ENCODE results near the gene PLA2G12A.
"Not testable (repeated sequence)": the region's sequence is repeated elsewhere in the genome, so short reads cannot be mapped to it uniquely, and the experiment has no call there.

Gene PLA2G12A

DNA sequence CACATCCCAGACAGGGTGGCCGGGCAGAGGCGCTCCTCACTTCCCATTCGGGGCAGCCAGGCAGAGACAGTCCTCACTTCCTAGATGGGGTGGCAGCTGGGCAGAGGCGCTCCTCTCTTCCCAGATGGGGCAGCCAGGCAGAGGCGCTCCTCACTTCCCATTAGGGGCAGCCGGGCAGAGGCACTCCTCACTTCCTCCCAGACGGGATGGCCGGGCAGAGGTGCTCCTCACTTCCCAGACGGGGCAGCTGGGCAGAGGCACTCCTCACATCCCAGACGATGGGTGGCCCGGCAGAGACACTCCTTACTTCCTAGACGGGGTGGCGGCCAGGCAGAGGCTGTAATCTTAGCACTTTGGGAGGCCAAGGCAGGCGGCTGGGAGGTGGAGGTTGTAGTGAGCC is 50.9 kb downstream of the PLA2G12A start:
- not testable (repeated sequence) for DNase-seq (ENCODE audit: low spot score)

DNA sequence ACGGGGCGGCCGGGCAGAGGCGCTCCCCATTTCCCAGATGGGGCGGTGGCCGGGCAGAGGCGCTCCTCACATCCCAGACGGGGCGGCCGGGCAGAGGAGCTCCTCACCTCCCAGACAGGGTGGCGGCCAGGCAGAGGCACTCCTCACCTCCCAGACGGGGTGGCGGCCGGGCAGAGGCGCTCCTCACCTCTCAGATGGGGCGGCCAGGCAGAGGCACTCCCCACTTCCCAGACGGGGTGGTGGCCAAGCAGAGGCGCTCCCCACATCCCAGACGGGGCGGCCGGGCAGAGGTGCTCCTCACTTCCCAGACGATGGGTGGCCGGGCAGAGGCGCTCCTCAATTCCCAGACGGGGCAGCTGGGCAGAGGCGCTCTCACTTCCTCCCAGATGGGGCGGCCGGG is 51.4 kb downstream of the PLA2G12A start:
- not testable (repeated sequence) for DNase-seq (ENCODE audit: low spot score)

DNA sequence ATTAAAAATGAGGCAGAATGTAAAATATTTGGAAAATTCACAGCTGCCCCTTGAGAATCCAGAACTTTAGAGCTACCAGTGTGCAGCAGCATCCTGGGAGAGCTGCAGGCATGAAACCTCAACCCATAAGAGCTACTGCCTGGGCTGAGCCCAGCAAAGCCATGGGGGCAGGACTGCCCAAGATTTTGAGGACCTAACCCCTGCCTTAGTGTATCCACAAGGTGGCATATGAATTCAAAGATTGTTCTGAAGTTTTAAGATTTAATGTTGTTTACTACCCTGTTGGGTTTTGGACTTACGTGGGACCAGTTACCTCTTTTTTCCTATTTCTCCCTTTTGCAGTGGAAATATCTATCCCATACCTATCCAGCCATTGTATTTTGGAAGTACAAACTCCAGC is 53.0 kb downstream of the PLA2G12A start:
- DNase-seq (ENCODE audit: low spot score), result no peak

DNA sequence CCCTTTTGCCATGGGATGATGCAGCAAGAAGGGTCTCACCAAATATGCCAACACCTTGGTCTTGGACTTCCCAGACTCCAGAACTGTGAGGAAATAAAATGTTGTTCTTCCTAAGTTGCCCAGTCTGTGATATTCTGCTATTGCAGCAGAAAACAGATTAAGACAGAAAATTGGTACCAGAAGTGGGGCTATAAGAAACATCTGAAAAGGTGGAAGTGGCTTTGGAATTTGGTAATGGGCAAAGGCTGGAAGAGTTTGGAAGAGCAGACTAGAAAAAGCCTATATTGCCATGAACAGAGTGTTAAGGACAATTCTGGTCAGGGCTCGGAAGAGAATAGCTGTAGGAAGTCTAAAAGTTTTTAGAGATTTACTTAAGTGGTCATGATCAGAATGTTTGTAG is 54.0 kb downstream of the PLA2G12A start:
- DNase-seq (ENCODE audit: low spot score), result no peak

GRCh38 chr4:109675181-109675580 is 54.7 kb downstream of the PLA2G12A start:
- DNase-seq (ENCODE audit: low spot score), result no peak

GRCh38 chr4:109673303-109673702 is 56.6 kb downstream of the PLA2G12A start:
- DNase-seq (ENCODE audit: low spot score), result no peak

DNA sequence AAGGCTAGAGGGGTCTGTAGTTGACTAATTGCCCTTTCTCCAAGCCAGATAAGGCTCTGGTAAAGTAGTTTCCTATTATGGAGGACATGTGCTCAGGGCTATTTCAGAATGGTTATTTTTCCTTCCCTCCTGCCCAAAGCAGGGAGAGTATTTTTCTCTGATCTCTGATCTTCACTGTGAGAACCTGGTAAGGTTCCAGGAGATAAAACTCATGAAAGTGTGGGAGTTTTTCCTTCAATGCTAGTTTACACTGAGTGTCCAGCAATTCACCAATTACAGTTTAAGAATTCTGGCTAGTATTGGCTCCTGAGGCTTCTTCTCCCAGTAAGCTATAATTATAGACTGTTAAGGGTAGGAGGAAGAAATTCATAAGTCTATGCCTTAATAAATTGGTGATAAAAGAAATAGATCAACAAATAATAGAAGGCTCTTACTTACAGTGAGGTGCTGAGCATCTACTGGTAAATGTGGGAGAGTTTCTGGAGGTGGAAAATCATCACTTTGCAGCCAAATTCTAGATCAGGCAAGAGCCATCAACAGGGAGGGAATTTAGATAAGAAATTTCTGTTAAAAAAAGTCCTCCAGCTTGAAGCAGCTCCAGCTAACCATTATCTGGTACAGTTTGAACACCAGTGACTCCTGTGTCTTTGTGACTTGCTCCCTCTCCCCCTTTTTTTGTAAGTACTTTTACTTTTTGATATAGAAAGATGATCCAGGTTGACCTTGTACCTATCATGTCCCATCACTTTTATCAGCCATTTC is 57.5 kb downstream of the PLA2G12A start:
- DNase-seq (ENCODE audit: low spot score), result no peak

- DNase-seq (ENCODE audit: low spot score), result no peak
Measured at GRCh38 chr4:109671350-109671749, 58.5 kb downstream of the PLA2G12A start.

DNA sequence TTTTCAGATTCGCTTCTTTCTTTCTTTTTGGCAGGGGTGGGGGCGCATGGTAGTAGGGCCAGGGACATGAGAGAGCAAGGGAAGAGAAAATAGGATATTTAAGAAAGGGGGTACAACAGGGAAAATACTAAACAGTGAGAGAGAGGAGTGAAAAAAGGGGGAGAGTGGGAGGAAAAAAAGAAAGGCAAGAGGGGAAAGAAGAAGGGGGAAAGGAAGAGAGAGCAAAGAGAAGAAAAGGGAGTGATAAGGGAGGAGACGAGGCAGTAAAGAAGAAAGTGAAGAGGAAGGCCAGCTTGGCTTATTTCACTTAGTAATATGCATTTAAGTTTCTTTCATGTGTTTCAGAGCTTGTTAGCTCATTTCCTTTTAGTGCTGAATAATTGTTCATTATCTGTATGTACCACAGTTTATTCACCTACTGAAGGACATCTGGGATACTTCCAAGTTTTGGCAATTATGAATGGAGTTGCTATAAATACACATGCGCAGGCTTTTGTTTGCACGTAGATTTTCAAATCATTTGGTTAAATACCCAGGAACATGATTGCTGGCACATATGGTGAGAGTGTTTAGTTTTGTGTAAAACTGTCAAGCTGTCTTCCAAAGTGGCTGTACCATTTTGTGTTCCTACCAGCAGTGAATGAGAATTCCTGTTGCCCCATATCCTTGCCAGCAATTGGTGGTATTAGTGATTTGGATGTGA is 63.9 kb downstream of the PLA2G12A start:
- DNase-seq (ENCODE audit: low spot score), result no peak

DNA sequence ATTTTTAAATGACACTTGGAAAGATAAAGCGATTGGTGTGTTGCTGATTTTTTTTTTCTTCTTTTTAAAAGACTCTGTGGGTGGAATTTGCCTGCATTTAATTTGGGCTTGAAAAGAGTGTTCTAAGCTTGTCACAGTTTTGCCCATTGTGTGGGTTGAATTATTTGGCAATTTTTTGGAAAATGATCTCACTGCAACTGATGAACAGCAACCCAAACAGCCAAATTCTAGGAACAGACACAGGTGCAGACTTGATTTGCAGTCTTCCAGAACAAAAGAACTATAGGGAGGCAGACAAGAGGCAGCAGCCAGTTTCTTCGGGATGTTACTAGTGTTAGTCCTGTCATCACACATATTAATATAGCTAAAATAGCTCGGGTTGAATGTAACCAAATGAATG is 67.1 kb downstream of the PLA2G12A start:
- no peak for DNase-seq (ENCODE audit: low spot score)

GRCh38 chr4:109662116-109662515 is 67.8 kb downstream of the PLA2G12A start:
- DNase-seq (ENCODE audit: low spot score), result no peak
